ENCODE measurements around the gene TRIB2.

TRIB2 gene

DNA sequence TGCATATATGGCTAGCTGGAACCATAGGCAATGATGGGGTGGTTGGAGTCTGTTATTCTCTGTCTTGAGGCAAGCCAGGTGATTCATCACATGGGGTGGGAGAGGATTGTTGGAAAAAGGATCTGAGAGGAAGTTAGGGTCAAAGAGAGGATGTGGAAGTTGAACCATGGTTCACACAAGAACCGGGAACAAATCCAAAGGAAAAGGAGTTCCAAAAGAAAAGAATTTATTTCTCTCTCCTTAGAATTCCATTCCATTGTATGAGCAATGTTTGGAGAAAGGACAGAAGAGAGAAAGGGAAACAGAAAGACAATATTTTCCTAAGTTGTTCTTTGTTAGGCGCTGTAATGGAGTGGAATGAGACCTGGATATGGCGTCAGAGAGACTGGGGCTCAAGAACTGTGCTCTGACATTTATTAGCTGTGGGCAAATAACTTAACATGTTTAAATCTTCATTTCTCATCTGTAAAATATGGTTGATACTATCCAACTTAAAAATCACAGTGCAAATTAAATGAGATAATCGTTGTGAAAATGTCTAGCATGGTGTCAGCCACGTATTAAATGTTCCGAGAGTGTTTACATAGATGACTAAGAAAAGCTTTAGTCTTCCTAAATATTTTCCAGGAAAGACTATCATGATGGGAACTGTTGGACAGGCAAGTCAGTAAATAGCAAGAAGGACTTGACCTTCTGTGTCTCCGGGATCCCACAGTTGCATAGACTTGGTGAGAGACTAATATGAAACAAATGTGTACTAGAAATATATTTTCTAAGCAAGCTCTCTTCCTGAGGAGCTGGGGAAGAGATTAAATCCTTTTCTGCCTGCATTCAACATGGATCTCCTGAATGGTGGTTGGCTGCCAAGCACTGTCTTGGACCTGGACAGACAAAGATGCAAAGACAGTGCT is 71.4 kb downstream of the TRIB2 start:
- DNase-seq, result no peak

DNA sequence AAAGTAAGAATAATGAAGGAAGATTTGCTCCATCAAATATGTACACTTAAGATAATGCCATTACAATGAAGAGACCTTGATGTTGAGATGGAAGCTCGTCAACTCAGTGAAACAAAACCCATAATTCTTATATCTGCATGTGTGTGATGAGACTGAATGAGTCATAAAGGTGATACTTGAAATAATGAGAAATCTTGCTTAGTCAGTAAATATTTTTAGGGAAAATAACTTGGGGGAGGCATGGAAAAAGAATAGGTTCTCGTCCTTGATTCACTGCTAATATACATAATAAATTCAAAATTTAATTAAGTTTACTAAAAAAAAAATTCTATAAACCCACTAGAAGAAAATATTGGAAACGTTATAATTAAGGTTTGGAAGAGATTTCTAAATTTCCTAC is 75.2 kb downstream of the TRIB2 start:
- no peak for DNase-seq
